ENCODE data around the gene ELFN1. TPM values are rescaled to one million over a fixed set of nuclear protein-coding genes. Genes with fewer than 3 reads are reported as not detected.

Gene ELFN1
- total RNA-seq, 1 donor from 2014 or later = 1.4 TPM

GRCh38 chr7:1736830-1737229, 66.8 kb downstream of the ELFN1 start:
- no peak for ATAC-seq
- intact Hi-C loops (cut with DNase I) = no loop called here

GRCh38 chr7:1737523-1737922, 67.4 kb downstream of the ELFN1 start:
- ATAC-seq = no peak
- intact Hi-C loops (cut with DNase I) = no loop called here
- Histone ChIP-seq H3K27ac (no peak overlapping the region), H3K4me3 (no peak overlapping the region), H3K27me3 (ENCODE audit: low read depth) (peaks cover 2% of the 10 kb centered on the region), H3K4me1 (peaks cover 12% of the 10 kb centered on the region), H3K36me3 (no peaks in the 10 kb centered on the region), H3K9me3 (no peaks in the 10 kb centered on the region)
- TF ChIP-seq CTCF (IDR thresholded peaks at IDR 0.05) = no peak
- no peak for DNase-seq

More at GRCh38 chr7:1736830-1737229, 66.8 kb downstream of the ELFN1 start:
- no peak overlapping the region for H3K27ac ChIP-seq
- no peaks in the 10 kb centered on the region for H3K36me3 ChIP-seq
- H3K27me3 ChIP-seq (ENCODE audit: low read depth) = no peaks in the 10 kb centered on the region
- no peak for TF ChIP-seq CTCF (IDR thresholded peaks at IDR 0.05)
- peaks cover 5% of the 10 kb centered on the region for H3K4me1 ChIP-seq
- H3K9me3 ChIP-seq = no peaks in the 10 kb centered on the region
- H3K4me3 ChIP-seq = no peak overlapping the region
- no peak for DNase-seq

GRCh38 chr7:1737956-1738355, 67.9 kb downstream of the ELFN1 start:
- H3K27me3 ChIP-seq (ENCODE audit: low read depth) = peaks cover 4% of the 10 kb centered on the region
- no peak for TF ChIP-seq CTCF (IDR thresholded peaks at IDR 0.05)
- H3K9me3 ChIP-seq = no peaks in the 10 kb centered on the region
- peaks cover 16% of the 10 kb centered on the region for H3K4me1 ChIP-seq
- no peak overlapping the region for H3K4me3 ChIP-seq
- no peak overlapping the region for H3K27ac ChIP-seq
- no peak for ATAC-seq
- intact Hi-C loops (cut with DNase I) = no loop called here
- no peaks in the 10 kb centered on the region for H3K36me3 ChIP-seq
- DNase-seq = no peak

- peaks cover 8% of the 10 kb centered on the region for H3K27me3 ChIP-seq (ENCODE audit: low read depth)
Measured at GRCh38 chr7:1738511-1738910, 68.4 kb downstream of the ELFN1 start.

GRCh38 chr7:1738956-1739355, 68.9 kb downstream of the ELFN1 start:
- no peak for DNase-seq

More at GRCh38 chr7:1738511-1738910, 68.4 kb downstream of the ELFN1 start:
- TF ChIP-seq CTCF (IDR thresholded peaks at IDR 0.05) = no peak
- no peak for ATAC-seq
- H3K36me3 ChIP-seq = no peaks in the 10 kb centered on the region
- DNase-seq = no peak
- H3K4me1 ChIP-seq = peaks cover 22% of the 10 kb centered on the region
- no peak overlapping the region for H3K27ac ChIP-seq
- H3K9me3 ChIP-seq = no peaks in the 10 kb centered on the region
- no peak overlapping the region for H3K4me3 ChIP-seq
- intact Hi-C loops (cut with DNase I) = no loop called here

More at GRCh38 chr7:1738956-1739355, 68.9 kb downstream of the ELFN1 start:
- Histone ChIP-seq H3K27ac (no peak overlapping the region), H3K9me3 (no peaks in the 10 kb centered on the region), H3K4me3 (no peak overlapping the region), H3K27me3 (ENCODE audit: low read depth) (peaks cover 8% of the 10 kb centered on the region), H3K4me1 (peaks cover 22% of the 10 kb centered on the region), H3K36me3 (no peaks in the 10 kb centered on the region)
- intact Hi-C loops (cut with DNase I) = no loop called here
- no peak for TF ChIP-seq CTCF (IDR thresholded peaks at IDR 0.05)
- no peak for ATAC-seq

Measured in lower lobe of right lung (tissue), 2 donors.